ENCODE data around the gene MDK. TPM values are rescaled to one million over a fixed set of nuclear protein-coding genes. Genes with fewer than 3 reads are reported as not detected.

Gene MDK
- total RNA-seq, 2 experiments from 2014 or later, result 5.5 to 6.5 TPM

GRCh38 chr11:46364791-46365190 is 16.7 kb upstream of the MDK start:
- DNase-seq, result no peak
- Histone ChIP-seq H3K4me3 (ENCODE audit: low read length) (no peak overlapping the region), H3K27me3 (ENCODE audit: control insufficient read depth in 1 of 2, insufficient read depth in 2 of 2, low read length in 2 of 2) (no peaks in the 10 kb centered on the region), H3K4me1 (ENCODE audit: insufficient read depth, low read length) (peaks cover 80% of the 10 kb centered on the region), H3K9me3 (ENCODE audit: control insufficient read depth in 1 of 2, insufficient read depth in 1 of 2, low read length in 2 of 2) (no peaks in the 10 kb centered on the region), H3K27ac (ENCODE audit: low read depth in 1 of 2, low read length in 2 of 2) (peak overlapping the region in 1 of 2 donors; percentile 39), H3K36me3 (ENCODE audit: insufficient read depth, low read length) (peaks cover 64% of the 10 kb centered on the region)
- no peak overlapping the region for H3K4me3 Mint-ChIP-seq
- intact Hi-C loops (cut with DNase I, micrococcal nuclease), result loop anchor here (5.0 kb wide), 3 partner anchors 47 to 173 kb away; no protein-coding TSS in a partner anchor
- peak overlapping the region; percentile 59 for H3K27ac Mint-ChIP-seq
- peaks cover 45% of the 10 kb centered on the region for H3K36me3 Mint-ChIP-seq (ENCODE audit: low read depth)
- ChIA-PET POLR2A (interaction anchor here (1.2 to 4.4 kb wide), 3 partner anchors 13 to 32 kb away, joined by 5 to 25 read pairs (median 6); partner anchors contain the start of gene DGKZ), CTCF (interaction anchor here (4.7 to 5.3 kb wide), 2 partner anchors 13 to 17 kb away, joined by 32 to 34 read pairs; partner anchors contain the start of gene DGKZ)
- H3K9me3 Mint-ChIP-seq, result no peaks in the 10 kb centered on the region
- ATAC-seq (ENCODE audit: poor library complexity), result no peak
- peaks cover 72% of the 10 kb centered on the region for H3K4me1 Mint-ChIP-seq (ENCODE audit: low read depth)
- TF ChIP-seq CTCF (IDR thresholded peaks at IDR 0.05), result no peak
- H3K27me3 Mint-ChIP-seq, result no peaks in the 10 kb centered on the region

DNA sequence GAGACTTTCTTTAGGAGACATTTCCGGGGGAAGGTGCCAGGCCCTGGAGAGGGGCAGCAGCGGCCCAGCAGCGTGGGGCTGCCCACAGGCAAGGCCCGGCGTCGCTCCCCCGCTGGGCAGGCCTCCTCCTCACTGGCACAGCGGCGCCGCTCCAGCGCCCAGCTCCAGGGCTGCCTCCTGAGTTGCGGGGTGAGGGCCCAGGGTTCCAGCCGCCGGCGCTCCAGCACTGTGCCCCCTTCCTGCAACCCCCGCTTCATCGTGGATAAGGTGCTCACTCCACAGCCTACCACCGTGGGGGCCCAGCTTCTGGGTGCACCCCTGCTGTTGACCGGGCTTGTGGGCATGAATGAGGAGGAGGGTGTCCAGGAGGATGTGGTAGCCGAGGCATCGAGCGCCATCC is 15.2 kb upstream of the MDK start:
- H3K36me3 ChIP-seq (ENCODE audit: insufficient read depth, low read length), result peaks cover 77% of the 10 kb centered on the region
- no peaks in the 10 kb centered on the region for H3K27me3 ChIP-seq (ENCODE audit: control insufficient read depth in 1 of 2, insufficient read depth in 2 of 2, low read length in 2 of 2)
- no peak for DNase-seq
- peaks cover 58% of the 10 kb centered on the region for H3K36me3 Mint-ChIP-seq (ENCODE audit: low read depth)
- ATAC-seq (ENCODE audit: poor library complexity), result no peak
- H3K27ac ChIP-seq (ENCODE audit: low read depth in 1 of 2, low read length in 2 of 2), result no peak overlapping the region
- no peak overlapping the region for H3K27ac Mint-ChIP-seq
- intact Hi-C loops (cut with DNase I, micrococcal nuclease), result loop anchor here (2.0 to 5.0 kb wide), 5 partner anchors 49 to 171 kb away; no protein-coding TSS in a partner anchor
- no peak overlapping the region for H3K4me3 ChIP-seq (ENCODE audit: low read length)
- H3K4me3 Mint-ChIP-seq, result no peak overlapping the region
- POLR2A ChIA-PET, result interaction anchor here (0.6 to 4.4 kb wide), 4 partner anchors 14 to 85 kb away, joined by 3 to 25 read pairs (median 8); partner anchors contain the start of gene DGKZ
- no peaks in the 10 kb centered on the region for H3K9me3 Mint-ChIP-seq
- peaks cover 72% of the 10 kb centered on the region for H3K4me1 ChIP-seq (ENCODE audit: insufficient read depth, low read length)
- no peaks in the 10 kb centered on the region for H3K27me3 Mint-ChIP-seq
- no peak for TF ChIP-seq CTCF (IDR thresholded peaks at IDR 0.05)
- peaks cover 65% of the 10 kb centered on the region for H3K4me1 Mint-ChIP-seq (ENCODE audit: low read depth)
- no peaks in the 10 kb centered on the region for H3K9me3 ChIP-seq (ENCODE audit: control insufficient read depth in 1 of 2, insufficient read depth in 1 of 2, low read length in 2 of 2)
- CTCF ChIA-PET, result interaction anchor here (1.1 to 5.3 kb wide), 3 partner anchors 9 to 18 kb away, joined by 3 to 34 read pairs (median 32); partner anchors contain the start of gene DGKZ

- peaks cover 68% of the 10 kb centered on the region for H3K4me1 ChIP-seq (ENCODE audit: insufficient read depth, low read length)
- ChIA-PET POLR2A (interaction anchor here (0.8 to 4.4 kb wide), 3 partner anchors 13 to 18 kb away, joined by 5 to 25 read pairs (median 11); partner anchors contain the start of gene DGKZ), CTCF (interaction anchor here (0.8 to 5.3 kb wide), 5 partner anchors 9 to 124 kb away, joined by 3 to 34 read pairs (median 5); partner anchors contain the start of gene DGKZ)
- H3K27me3 Mint-ChIP-seq, result no peaks in the 10 kb centered on the region
- ATAC-seq (ENCODE audit: poor library complexity), result no peak
- no peak overlapping the region for H3K27ac Mint-ChIP-seq
- H3K4me3 Mint-ChIP-seq, result no peak overlapping the region
- H3K36me3 ChIP-seq (ENCODE audit: insufficient read depth, low read length), result peaks cover 82% of the 10 kb centered on the region
- no peaks in the 10 kb centered on the region for H3K9me3 ChIP-seq (ENCODE audit: control insufficient read depth in 1 of 2, insufficient read depth in 1 of 2, low read length in 2 of 2)
- H3K4me3 ChIP-seq (ENCODE audit: low read length), result no peak overlapping the region
- no peaks in the 10 kb centered on the region for H3K9me3 Mint-ChIP-seq
- intact Hi-C loops (cut with DNase I, micrococcal nuclease), result loop anchor here (1.0 to 5.0 kb wide), 8 partner anchors 14 to 171 kb away; partner anchors contain the start of gene DGKZ (in 1 of the 2)
- DNase-seq, result no peak
- no peaks in the 10 kb centered on the region for H3K27me3 ChIP-seq (ENCODE audit: control insufficient read depth in 1 of 2, insufficient read depth in 2 of 2, low read length in 2 of 2)
- TF ChIP-seq CTCF (IDR thresholded peaks at IDR 0.05), result no peak
- H3K27ac ChIP-seq (ENCODE audit: low read depth in 1 of 2, low read length in 2 of 2), result no peak overlapping the region
- peaks cover 62% of the 10 kb centered on the region for H3K36me3 Mint-ChIP-seq (ENCODE audit: low read depth)
- peaks cover 60% of the 10 kb centered on the region for H3K4me1 Mint-ChIP-seq (ENCODE audit: low read depth)
These were observed 14.8 kb upstream of the MDK start for GRCh38 chr11:46366661-46367161.

Data from CD4-positive, alpha-beta T cell (primary cell).